NB4 (cell line): ENCODE results near the gene AP1G1.
A peak's percentile ranks its signal among the peaks of the same experiment; 100 is the strongest.

ENCODE experiments used
- DNase-seq: peaks from one replicate; pipeline ENCODE4 v3.0.0; 2010; ENCODE audit warnings: low read depth
- H3K4me3 ChIP-seq: one replicate; pipeline ENCODE4 v1.5.1; 2011; ENCODE audit warnings: mild to moderate bottlenecking, low read depth, low read length, moderate library complexity
- MYC ChIP-seq: IDR thresholded peaks from 2 replicates; pipeline ENCODE4 v1.6.1; 2011; ENCODE audit warnings: low read depth, low read length
- POLR2A ChIP-seq: IDR thresholded peaks from 2 replicates; pipeline ENCODE4 v1.6.1; 2011; ENCODE audit warnings: mild to moderate bottlenecking; ENCODE audit not compliant: insufficient read length; ENCODE audit errors: extremely low read depth
- TF ChIP-seq, protein P1 (sequence below): IDR thresholded peaks from 2 replicates; pipeline ENCODE4 v1.6.1; 2011; ENCODE audit warnings: low read depth, low read length
- TF ChIP-seq, protein P2 (sequence below): IDR thresholded peaks from one replicate; pipeline ENCODE4 v1.5.1; 2012; ENCODE audit warnings: low read depth, low read length

The AP1G1 gene

DNA sequence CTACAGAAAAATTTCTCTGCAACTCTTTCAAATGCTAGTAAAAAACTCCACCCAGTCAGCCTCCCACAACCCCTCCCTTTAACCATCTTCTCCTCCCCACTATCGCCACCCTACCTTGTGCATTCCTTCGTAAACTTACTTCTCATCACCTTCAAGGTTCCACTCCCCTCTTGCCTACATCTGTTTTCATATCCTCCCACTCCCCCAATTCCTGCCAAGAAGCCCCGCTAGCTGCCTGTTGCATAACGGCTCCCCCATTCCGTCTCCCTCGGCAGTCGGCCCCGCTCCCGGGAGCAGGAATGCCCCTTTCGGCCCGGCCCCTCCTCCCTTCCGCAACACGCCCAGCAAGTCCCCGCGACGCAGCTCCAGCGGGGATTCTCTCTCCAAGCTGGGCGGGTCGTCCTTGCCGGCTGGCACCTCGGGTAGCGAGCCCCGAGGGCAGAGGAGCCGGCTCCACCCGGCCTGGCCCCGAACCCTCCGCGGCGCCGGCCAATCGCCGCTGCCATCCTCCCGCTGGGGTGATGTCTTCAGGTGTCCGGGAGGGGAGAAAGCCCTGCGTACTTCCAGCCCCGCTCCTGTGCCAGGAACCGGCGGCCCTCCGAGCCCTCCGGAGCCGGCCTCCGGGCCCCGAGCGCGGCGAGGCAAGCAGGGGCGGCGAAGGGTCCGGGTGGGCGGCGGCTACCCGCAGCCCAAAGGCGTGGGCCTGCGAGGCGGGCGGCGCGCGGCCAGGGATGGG is 85.7 kb downstream of the AP1G1 start:
- peak; percentile 80 for DNase-seq
- TF ChIP-seq, protein P1, sequence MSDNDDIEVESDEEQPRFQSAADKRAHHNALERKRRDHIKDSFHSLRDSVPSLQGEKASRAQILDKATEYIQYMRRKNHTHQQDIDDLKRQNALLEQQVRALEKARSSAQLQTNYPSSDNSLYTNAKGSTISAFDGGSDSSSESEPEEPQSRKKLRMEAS, result no peak
- H3K4me3 ChIP-seq, result peak overlapping the region; percentile 72

DNA sequence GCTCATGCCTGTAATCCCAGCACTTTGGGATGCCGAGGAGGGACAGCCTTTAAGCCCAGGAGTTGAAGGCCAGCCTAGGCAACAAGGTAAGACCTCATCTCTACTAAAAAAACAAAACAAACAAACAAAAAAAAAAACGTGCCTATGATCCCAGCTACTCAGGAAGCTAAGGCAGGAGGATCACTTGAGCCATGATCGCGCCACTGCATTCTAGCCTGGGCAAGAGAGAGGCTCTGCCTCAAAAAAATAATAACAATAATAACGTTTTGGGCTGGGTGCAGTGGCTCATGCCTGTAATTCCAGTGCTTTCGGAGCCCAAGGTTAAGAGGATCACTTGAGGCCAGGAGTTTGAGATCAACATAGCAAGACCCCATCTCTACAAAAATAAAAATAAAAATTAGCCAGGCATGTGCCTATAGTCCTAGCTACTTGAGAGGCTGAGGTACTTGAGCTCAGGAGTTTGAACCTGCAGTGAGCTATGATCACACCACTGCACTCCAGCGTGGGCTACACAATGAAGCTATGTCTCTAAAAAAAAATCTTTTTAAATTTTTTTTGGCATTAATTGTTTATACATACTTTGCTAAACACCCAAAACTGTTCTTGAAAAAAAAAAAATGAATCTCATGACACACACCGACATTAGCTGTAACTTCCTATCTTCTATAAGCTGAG is 87.4 kb downstream of the AP1G1 start:
- no peak overlapping the region for H3K4me3 ChIP-seq
- DNase-seq, result no peak
- TF ChIP-seq MYC, result no peak
- TF ChIP-seq POLR2A, result no peak
- TF ChIP-seq, protein P1, result no peak
- TF ChIP-seq, protein P2, sequence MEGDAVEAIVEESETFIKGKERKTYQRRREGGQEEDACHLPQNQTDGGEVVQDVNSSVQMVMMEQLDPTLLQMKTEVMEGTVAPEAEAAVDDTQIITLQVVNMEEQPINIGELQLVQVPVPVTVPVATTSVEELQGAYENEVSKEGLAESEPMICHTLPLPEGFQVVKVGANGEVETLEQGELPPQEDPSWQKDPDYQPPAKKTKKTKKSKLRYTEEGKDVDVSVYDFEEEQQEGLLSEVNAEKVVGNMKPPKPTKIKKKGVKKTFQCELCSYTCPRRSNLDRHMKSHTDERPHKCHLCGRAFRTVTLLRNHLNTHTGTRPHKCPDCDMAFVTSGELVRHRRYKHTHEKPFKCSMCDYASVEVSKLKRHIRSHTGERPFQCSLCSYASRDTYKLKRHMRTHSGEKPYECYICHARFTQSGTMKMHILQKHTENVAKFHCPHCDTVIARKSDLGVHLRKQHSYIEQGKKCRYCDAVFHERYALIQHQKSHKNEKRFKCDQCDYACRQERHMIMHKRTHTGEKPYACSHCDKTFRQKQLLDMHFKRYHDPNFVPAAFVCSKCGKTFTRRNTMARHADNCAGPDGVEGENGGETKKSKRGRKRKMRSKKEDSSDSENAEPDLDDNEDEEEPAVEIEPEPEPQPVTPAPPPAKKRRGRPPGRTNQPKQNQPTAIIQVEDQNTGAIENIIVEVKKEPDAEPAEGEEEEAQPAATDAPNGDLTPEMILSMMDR, result no peak

DNA sequence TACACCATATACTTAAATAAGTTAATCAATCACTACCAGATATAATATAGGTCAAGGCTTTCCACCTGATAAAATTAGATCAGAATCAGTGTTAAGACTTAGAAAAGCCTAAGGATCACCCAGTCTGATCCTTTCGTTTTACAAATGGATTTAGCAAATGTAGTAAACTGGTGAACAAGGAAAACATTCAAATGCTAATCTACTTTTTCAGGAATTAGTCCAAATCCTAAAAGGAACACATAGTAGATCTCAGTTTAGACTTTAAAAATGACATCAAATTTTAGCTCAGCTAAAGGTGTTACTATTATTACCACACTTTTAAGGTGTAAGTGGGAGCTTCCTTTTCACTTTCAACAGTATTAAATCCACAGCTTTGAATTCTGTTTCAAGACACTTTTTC is 96.1 kb downstream of the AP1G1 start:
- DNase-seq, result no peak
- TF ChIP-seq, protein P1, result no peak
- TF ChIP-seq MYC, result no peak
- TF ChIP-seq, protein P2, result no peak
- no peak for TF ChIP-seq POLR2A
- H3K4me3 ChIP-seq, result no peak overlapping the region

DNA sequence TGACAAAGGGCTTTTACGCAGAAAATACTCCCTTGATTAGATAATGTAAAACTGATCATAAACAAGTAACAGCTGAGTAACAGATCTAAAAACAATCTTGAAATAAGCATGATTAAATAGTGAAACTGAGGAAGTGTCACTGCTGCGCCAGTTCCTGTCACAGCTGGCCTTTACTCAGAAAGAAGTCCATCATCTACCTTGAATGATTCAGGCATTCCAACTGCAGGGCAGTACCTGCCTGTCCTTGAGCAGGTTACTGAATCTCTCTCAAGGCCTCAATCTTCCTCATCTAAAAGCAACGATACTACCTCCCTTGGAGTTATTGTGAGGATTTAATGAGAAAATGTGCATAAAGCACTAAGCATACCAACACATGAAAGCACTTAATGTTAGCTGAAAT is 96.8 kb downstream of the AP1G1 start:
- no peak overlapping the region for H3K4me3 ChIP-seq
- no peak for DNase-seq
- TF ChIP-seq, protein P1, result no peak
- no peak for TF ChIP-seq MYC
- TF ChIP-seq, protein P2, result no peak
- no peak for TF ChIP-seq POLR2A

DNA sequence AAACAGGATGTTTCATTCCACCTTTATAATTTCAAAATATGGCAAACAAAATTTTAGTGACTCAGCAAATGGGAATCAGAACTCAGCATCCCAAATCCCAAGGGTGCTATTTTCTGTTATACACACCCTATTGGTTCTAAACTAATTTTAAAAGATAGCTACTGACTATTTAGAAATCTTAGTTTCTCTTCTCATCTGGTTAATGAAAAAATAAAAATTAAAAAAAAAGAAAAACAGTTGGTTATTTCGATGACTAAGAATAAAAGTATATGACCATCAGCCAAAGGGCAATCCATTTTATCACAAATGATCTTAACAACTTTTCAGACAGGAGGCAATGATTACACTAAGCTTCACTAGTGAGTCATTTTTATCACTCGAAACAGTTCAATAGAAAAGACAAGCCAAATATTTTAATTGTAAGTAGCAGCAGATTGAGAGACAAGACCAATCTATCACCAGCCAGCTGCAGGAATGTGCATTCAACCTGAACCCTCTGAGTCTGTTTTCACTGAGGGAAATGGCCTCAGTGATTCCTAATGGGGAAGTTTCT is 99.3 kb downstream of the AP1G1 start:
- H3K4me3 ChIP-seq, result no peak overlapping the region
- no peak for DNase-seq
- no peak for TF ChIP-seq POLR2A
- TF ChIP-seq, protein P2, result no peak
- TF ChIP-seq, protein P1, result no peak
- TF ChIP-seq MYC, result no peak

DNA sequence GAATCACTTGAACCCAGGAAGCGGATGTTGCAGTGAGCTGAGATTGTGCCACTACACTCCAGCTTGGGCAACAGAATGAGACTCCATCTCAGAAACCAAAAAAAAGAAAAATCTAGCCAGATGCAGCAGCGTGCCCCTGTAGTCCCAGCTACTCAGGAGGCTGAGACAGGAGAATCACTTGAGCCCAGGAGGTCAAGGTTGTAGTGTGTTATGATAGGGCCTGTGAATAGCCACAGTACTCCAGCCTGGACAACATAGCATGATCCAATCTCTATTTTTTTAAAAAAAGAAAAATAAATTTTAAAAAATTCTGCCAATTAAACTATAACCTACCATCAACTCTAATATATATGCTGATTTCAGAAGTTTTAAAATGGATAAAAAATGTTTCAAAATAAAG is 99.9 kb downstream of the AP1G1 start:
- no peak overlapping the region for H3K4me3 ChIP-seq
- DNase-seq, result no peak
- TF ChIP-seq POLR2A (no peak), MYC (no peak)
- TF ChIP-seq, protein P1, result no peak
- TF ChIP-seq, protein P2, result no peak
